GM12878 (cell line): ENCODE data around the gene ATAD5.

Experiments used
- MEF2A ChIP-seq: IDR thresholded peaks from 2 replicates; pipeline ENCODE4 v1.6.1; 2011; ENCODE audit warnings: low read depth, mild to moderate bottlenecking, low read length, moderate library complexity; ENCODE audit not compliant: insufficient read depth
- SREBF2 ChIP-seq: IDR thresholded peaks from 2 replicates; pipeline ENCODE4 v1.6.1; 2012; ENCODE audit warnings: mild to moderate bottlenecking, low read length
- TCF7 ChIP-seq: IDR thresholded peaks from 2 replicates; pipeline ENCODE4 v1.6.1; 2014; ENCODE audit warnings: antibody characterized with exemption, borderline replicate concordance
- ZNF207 ChIP-seq: fragments of 450-650 bp; IDR thresholded peaks from 2 replicates; pipeline ENCODE4 v1.6.1; 2014; ENCODE audit warnings: antibody characterized with exemption, mild to moderate bottlenecking, borderline replicate concordance
- ZNF24 ChIP-seq: fragments of 450-650 bp; IDR thresholded peaks from 2 replicates; pipeline ENCODE4 v1.6.1; 2017; ENCODE audit warnings: antibody characterized with exemption, mild to moderate bottlenecking

DNA sequence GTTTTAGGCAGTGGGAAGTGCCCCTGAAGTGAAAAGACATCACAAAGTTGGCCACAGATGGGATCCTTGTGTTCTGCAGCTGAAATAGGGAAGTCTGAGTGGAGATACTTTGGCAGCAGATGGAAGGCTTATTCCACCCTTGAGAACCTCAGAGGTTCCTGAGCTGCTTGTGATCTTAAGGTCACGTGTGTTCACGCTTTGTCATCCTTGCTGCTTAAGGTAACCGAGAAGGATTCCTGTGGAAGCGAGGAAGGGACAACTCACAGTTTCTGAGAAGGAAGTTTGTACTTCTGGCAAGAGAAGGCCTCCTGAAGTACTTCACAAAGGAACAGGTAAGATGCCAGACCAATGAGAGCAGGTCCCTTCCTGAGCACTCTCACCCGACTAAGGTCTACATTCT, 102.2 kb downstream of the ATAD5 start:
- TF ChIP-seq SREBF2 = no peak
- TF ChIP-seq MEF2A = no peak
- TF ChIP-seq ZNF207 = no peak
- no peak for TF ChIP-seq TCF7
- TF ChIP-seq ZNF24 = no peak
